ENCODE results near the gene FLOT2.
A peak's percentile ranks its signal among the peaks of the same experiment; 100 is the strongest.
"Not testable (repeated sequence)": the region's sequence is repeated elsewhere in the genome, so short reads cannot be mapped to it uniquely, and the experiment has no call there.

Gene FLOT2

DNA sequence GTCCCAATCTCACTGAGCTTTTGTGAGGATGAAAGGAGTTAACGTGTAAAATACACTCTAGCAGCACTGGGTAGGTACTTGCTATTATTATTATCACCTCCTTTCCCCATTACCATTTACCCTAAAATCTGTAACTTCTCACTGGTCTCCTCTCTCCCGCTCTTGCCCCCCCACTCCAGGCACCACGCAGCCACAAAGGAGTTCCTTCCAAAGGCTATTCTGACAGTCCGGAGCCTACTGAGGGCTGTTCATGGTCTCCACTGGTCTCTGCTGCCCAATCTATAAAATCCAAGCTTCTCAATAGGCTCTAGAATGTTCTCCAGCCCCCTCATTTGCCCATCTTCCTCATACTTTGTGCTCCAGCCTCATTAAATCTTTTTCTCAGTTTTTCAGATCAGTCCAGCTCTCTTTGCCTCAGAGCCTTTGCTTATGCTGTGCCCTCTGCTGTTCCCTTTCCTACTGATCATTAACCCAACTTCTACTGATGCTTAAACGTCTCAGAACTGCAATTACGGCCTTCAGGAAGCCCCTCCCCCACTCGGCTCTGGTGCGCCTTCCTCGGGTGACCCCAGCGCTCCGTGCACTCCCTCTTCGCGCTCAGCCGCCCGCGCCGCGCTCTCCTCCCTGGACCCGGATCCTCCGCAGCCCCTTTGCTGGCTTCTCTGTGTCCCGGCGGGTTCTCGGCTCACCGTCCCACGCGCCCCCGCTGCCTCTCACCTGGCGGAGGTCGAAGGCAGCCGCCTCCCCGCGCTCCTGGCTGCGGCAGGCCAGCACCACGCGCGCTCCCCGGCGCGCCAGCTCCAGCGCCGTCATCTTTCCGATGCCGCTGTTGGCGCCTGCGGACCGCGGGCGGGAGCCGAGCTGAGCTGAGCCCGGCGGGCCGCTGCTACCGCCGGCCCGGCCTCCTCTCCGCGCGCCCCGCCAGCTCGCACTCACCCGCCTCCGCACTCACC is 4.6 kb upstream of the FLOT2 start:
- Histone ChIP-seq H3K4me3 (ENCODE audit: low read length) (peak overlapping the region; percentile 77), H3K9me3 (ENCODE audit: insufficient read depth, low read depth, low read length) (no peaks in the 10 kb centered on the region), H3K27ac (ENCODE audit: low read length) (no peak overlapping the region), H3K36me3 (ENCODE audit: insufficient read depth, low read depth, low read length) (peaks cover 33% of the 10 kb centered on the region), H3K4me1 (ENCODE audit: insufficient read depth, low read length) (peaks cover 10% of the 10 kb centered on the region; the same call in 1 of the 2 replicates), H3K27me3 (ENCODE audit: insufficient read depth, low read length) (peaks cover 6% of the 10 kb centered on the region; the same call in 1 of the 2 replicates), H3K9ac (ENCODE audit: low read depth, low read length) (peak overlapping the region; percentile 91)

DNA sequence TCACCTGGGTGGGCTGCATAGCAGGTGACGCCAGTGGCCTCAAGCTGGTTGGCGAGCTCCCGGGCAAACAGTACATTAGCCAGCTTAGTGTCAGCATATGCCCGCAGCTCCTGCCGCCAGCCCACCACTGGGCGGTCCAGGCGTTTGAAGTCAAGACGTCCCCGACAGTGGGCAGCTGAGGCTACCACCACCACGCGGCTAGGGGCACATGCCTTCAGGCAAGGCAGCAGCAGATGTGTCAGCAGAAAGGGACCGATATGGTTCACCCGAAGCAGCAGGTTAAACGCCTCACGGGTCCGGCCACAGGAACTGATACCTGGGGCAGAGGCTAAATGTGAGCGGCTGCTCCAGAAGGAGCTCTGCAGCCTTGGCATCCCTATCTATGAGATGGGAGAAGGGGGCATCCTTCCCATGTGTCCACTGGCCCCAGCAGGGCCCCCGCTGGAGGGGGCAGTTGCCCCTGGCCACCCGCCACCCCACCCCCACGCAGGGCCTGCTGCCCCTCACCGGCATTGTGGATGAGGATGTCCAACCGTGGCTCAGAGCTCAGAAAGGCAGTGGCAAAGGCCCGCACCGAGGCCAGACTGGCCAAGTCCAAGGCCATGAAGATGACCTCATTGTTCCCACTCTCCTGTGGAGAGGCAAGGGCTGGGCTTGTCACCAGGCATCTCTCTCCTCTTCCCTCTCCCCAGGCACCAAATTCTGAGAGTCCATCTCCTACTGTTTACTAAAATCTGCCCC is 3.6 kb upstream of the FLOT2 start:
- peak overlapping the region; percentile 91; the same call in 1 of the 2 replicates for H3K9ac ChIP-seq (ENCODE audit: low read depth, low read length)
- H3K27me3 ChIP-seq (ENCODE audit: insufficient read depth, low read length): peaks cover 6% of the 10 kb centered on the region; the same call in 1 of the 2 replicates
- no peaks in the 10 kb centered on the region for H3K9me3 ChIP-seq (ENCODE audit: insufficient read depth, low read depth, low read length)
- peaks cover 14% of the 10 kb centered on the region for H3K4me1 ChIP-seq (ENCODE audit: insufficient read depth, low read length)
- peak overlapping the region; percentile 77 for H3K4me3 ChIP-seq (ENCODE audit: low read length)
- H3K36me3 ChIP-seq (ENCODE audit: insufficient read depth, low read depth, low read length): peaks cover 23% of the 10 kb centered on the region; the same call in 1 of the 2 replicates
- H3K27ac ChIP-seq (ENCODE audit: low read length): no peak overlapping the region

DNA sequence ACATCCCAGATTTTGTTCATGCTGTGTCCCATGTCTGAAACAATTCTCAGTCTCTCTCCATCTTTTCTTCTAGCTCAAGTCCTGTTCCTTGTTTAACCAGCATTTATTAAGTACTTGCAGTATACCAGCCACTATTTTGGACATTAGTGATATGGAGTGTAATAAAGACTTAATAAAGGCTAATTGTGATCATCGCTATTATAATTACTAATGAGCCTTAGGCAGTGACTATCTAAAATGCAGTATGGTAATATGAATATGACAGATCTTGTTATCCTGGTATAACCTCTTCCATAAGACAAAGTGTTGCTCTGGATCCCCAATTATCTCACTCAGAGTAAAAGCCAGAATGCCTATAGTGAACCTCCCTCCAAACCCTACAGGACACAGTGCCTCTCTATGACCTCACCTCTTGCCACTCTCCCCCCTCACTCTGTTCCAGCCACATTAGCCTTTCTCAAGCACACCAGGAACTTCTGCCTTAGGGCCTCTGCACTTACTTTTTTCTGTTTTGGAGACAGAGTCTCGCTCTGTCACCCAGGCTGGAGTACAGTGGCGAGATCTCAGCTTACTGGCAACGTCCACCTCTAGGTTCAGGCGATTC is 1.8 kb upstream of the FLOT2 start:
- Histone ChIP-seq H3K27ac (ENCODE audit: low read length) (no peak overlapping the region), H3K27me3 (ENCODE audit: insufficient read depth, low read length) (peaks cover 6% of the 10 kb centered on the region; the same call in 1 of the 2 replicates), H3K4me3 (ENCODE audit: low read length) (no peak overlapping the region), H3K9ac (ENCODE audit: low read depth, low read length) (no peak overlapping the region), H3K4me1 (ENCODE audit: insufficient read depth, low read length) (peaks cover 15% of the 10 kb centered on the region), H3K36me3 (ENCODE audit: insufficient read depth, low read depth, low read length) (peaks cover 13% of the 10 kb centered on the region; the same call in 1 of the 2 replicates), H3K9me3 (ENCODE audit: insufficient read depth, low read depth, low read length) (no peaks in the 10 kb centered on the region)

DNA sequence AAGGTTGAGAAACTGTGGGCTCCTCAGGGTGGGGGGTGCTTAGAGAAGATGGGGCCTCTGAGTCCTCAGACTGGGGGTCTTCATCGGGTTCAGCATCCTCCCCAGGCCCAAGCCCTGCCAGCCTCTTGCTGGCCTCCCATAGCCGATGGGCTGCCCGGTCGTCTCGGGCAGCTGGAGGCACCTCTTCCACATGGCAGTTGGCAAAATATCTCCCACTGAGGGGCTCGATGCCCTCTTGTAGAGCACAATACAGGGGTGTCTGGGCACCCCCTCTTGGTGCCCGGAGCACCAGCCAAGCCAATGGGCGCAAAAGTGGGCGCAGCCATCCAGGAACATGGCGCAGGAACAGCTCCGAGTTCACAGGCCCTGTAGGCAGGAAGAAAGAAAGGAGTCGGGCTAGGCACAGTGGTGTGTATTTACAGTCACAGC is 1.0 kb upstream of the FLOT2 start:
- H3K27ac ChIP-seq (ENCODE audit: low read length): no peak overlapping the region

DNA sequence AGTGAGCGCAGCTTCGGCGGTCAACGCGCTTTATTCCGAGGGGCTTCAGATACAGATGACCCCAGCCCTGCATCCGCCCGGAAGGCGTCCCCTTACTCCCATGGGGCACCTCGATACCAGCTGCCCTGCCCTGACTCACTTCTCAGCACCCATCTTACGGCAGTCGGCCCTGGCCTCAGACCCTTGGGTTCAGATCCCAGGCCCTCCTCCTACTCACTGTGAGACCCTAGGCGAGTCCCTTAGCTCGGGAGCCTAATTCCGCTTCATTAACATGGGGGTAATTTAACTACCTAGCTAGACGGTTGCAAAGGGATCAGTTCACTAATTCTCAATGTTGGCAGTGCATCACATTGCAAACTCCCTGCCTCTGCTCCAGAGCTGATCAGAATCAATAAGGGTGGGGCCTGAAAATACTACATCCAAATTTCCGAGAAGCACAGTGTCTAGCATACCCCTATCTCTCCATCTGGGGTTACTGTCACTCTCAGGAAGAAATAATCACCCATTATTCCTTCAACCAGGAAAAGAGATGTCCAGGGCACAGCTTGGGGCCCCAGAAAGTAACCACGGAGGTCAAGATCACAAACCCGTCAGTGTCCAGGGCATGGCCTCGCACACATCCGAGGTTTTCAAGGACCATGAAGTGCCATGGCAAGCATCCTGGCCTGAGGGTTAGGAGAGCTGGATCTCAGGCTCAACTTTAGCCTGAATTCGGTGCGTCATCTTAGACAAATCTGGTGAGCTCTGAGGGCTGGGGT is 415 bp upstream of the FLOT2 start:
- Histone ChIP-seq H3K9ac (ENCODE audit: low read depth, low read length) (peak overlapping the region; percentile 93; the same call in 1 of the 2 replicates), H3K27me3 (ENCODE audit: insufficient read depth, low read length) (peaks cover 6% of the 10 kb centered on the region; the same call in 1 of the 2 replicates), H3K4me3 (ENCODE audit: low read length) (peak overlapping the region; percentile 79), H3K9me3 (ENCODE audit: insufficient read depth, low read depth, low read length) (no peaks in the 10 kb centered on the region), H3K4me1 (ENCODE audit: insufficient read depth, low read length) (peaks cover 15% of the 10 kb centered on the region), H3K27ac (ENCODE audit: low read length) (peak overlapping the region; percentile 10), H3K36me3 (ENCODE audit: insufficient read depth, low read depth, low read length) (peaks cover 13% of the 10 kb centered on the region; the same call in 1 of the 2 replicates)

More for the DNA sequence above, 1.0 kb upstream of the FLOT2 start:
- H3K9ac ChIP-seq (ENCODE audit: low read depth, low read length): no peak overlapping the region
- peaks cover 13% of the 10 kb centered on the region; the same call in 1 of the 2 replicates for H3K36me3 ChIP-seq (ENCODE audit: insufficient read depth, low read depth, low read length)
- peaks cover 6% of the 10 kb centered on the region; the same call in 1 of the 2 replicates for H3K27me3 ChIP-seq (ENCODE audit: insufficient read depth, low read length)
- H3K9me3 ChIP-seq (ENCODE audit: insufficient read depth, low read depth, low read length): no peaks in the 10 kb centered on the region
- no peak overlapping the region for H3K4me3 ChIP-seq (ENCODE audit: low read length)
- peaks cover 15% of the 10 kb centered on the region for H3K4me1 ChIP-seq (ENCODE audit: insufficient read depth, low read length)

DNA sequence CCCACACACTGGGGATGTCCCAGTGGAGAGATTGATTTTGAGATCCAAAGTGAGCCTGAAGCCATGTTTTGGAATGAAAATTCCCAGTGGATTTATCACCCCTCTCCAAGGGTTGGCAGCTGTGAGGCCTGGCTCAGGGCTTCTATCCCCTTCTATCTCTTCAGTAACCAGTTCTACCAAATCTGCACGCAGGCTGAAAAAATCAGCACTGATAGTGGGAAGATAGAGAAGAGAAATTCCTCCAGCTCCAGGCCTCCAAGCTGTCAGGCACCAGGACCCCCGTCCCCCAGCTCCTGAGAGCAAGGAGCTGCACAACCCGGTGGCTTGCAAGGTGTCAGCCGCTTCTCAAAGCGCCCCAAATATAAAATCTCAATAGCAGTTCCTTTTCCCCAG is 1.0 kb downstream of the FLOT2 start:
- H3K9ac ChIP-seq (ENCODE audit: low read depth, low read length): peak overlapping the region; percentile 93
- no peaks in the 10 kb centered on the region for H3K9me3 ChIP-seq (ENCODE audit: insufficient read depth, low read depth, low read length)
- no peak overlapping the region for H3K27ac ChIP-seq (ENCODE audit: low read length)
- peaks cover under 1% of the 10 kb centered on the region; the same call in 1 of the 2 replicates for H3K27me3 ChIP-seq (ENCODE audit: insufficient read depth, low read length)
- peak overlapping the region; percentile 79 for H3K4me3 ChIP-seq (ENCODE audit: low read length)
- H3K4me1 ChIP-seq (ENCODE audit: insufficient read depth, low read length): peaks cover 10% of the 10 kb centered on the region
- H3K36me3 ChIP-seq (ENCODE audit: insufficient read depth, low read depth, low read length): peaks cover 13% of the 10 kb centered on the region; the same call in 1 of the 2 replicates

DNA sequence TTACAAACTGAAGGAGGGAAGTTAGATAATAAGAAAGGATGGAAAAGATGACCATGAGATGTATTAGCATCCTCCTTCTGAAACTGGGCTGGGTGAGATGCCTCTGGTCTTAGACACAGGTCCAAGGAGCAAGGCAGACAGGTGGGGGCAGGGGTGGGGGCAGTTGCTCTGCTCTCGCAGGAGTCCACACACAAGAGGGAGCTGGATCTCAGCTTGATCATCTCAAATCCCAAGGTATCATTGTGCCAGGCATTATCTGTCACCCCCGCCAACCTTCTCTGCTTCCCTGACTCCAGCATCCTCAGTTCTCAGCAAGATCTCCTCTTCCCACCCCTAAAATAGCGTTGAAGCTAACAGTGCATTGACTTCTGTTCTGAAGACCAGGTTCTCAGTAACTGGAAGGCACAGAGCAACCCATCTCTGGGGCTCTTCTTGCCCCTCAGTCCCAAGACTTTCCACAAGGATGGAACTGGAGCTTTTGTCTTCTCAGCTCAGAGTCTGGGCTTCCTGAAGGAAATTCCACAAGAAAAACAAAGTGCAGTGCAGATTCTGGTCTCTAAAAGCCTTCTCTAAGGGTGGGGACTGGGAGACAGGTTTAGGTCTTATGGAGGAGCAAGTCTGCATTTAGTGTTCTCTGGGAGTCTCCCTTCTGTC is 1.6 kb downstream of the FLOT2 start:
- H3K4me3 ChIP-seq (ENCODE audit: low read length): peak overlapping the region; percentile 79
- peak overlapping the region; percentile 93 for H3K9ac ChIP-seq (ENCODE audit: low read depth, low read length)
- peaks cover 12% of the 10 kb centered on the region; the same call in 1 of the 2 replicates for H3K36me3 ChIP-seq (ENCODE audit: insufficient read depth, low read depth, low read length)
- H3K9me3 ChIP-seq (ENCODE audit: insufficient read depth, low read depth, low read length): no peaks in the 10 kb centered on the region
- peaks cover 10% of the 10 kb centered on the region for H3K4me1 ChIP-seq (ENCODE audit: insufficient read depth, low read length)
- no peaks in the 10 kb centered on the region for H3K27me3 ChIP-seq (ENCODE audit: insufficient read depth, low read length)
- H3K27ac ChIP-seq (ENCODE audit: low read length): no peak overlapping the region

DNA sequence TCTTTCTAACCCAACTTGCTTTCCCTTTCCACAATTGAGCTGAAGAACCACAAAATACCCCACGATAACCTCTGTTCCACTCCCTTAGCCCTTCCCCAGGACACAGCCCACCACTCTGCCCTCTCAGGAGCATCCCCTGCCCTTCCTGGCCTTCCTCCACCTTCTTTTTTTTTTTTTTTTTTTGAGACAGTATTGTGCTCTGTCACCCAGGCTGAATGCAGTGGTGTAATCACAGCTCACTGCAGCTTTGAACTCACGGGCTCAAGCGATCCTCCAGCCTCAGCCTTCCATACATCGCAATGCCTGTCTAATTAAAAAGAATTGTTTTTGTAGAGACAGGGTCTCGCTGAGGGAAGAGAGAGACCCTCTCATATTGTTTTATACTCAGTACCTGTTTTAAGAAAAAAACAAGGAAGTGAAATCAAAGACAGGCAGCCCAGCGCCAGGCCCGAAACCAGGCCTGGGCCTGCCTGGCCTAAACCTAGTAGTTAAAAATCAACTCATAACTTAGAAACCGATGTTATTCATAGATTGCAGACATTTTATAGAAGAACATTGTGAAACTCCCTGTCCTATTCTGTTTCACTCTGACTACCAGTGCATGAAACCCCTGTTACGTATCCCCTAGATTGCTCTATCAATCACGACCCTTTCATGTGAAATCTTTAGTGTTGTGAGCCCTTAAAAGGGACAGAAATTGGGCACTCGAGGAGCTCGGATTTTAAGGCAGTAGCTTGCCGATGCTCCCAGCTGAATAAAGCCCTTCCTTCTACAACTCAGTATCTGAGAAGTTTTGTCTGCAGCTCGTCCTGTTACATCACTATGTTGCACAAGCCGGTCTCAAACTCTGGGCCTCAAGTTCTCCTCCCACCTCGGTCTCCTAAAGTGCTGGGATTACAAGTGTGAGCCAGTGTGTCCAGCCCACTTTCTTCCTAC is 4.0 kb downstream of the FLOT2 start:
- not testable (repeated sequence) for H3K27ac ChIP-seq (ENCODE audit: low read length)

DNA sequence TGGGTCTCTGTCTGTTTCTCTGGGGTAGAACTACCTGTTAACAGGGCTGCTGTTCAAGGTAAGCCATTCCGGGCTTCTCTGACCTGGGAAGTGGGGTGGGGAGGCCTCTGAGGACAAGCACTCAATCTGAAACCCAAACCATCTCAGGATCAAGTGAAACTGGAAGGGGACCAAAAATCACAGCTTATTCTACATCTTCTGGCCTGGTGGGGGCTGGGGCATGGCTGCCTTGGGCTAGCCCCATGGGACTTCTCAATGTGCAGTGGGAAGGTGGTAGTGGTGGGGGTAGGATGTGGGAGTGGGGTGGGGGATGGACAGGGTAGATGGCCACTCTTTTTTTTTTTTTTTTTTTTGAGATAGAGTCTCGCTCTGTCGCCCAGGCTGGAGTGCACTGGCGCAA is 5.5 kb downstream of the FLOT2 start:
- peaks cover 10% of the 10 kb centered on the region for H3K4me1 ChIP-seq (ENCODE audit: insufficient read depth, low read length)
- H3K9ac ChIP-seq (ENCODE audit: low read depth, low read length): no peak overlapping the region
- no peak overlapping the region for H3K27ac ChIP-seq (ENCODE audit: low read length)
- no peaks in the 10 kb centered on the region for H3K36me3 ChIP-seq (ENCODE audit: insufficient read depth, low read depth, low read length)
- no peaks in the 10 kb centered on the region for H3K27me3 ChIP-seq (ENCODE audit: insufficient read depth, low read length)
- H3K9me3 ChIP-seq (ENCODE audit: insufficient read depth, low read depth, low read length): no peaks in the 10 kb centered on the region
- no peak overlapping the region for H3K4me3 ChIP-seq (ENCODE audit: low read length)

More for the DNA sequence above, 4.0 kb downstream of the FLOT2 start:
- not testable (repeated sequence) for H3K36me3 ChIP-seq (ENCODE audit: insufficient read depth, low read depth, low read length); H3K27me3 ChIP-seq (ENCODE audit: insufficient read depth, low read length); H3K9me3 ChIP-seq (ENCODE audit: insufficient read depth, low read depth, low read length); H3K4me1 ChIP-seq (ENCODE audit: insufficient read depth, low read length); H3K4me3 ChIP-seq (ENCODE audit: low read length); H3K9ac ChIP-seq (ENCODE audit: low read depth, low read length)

DNA sequence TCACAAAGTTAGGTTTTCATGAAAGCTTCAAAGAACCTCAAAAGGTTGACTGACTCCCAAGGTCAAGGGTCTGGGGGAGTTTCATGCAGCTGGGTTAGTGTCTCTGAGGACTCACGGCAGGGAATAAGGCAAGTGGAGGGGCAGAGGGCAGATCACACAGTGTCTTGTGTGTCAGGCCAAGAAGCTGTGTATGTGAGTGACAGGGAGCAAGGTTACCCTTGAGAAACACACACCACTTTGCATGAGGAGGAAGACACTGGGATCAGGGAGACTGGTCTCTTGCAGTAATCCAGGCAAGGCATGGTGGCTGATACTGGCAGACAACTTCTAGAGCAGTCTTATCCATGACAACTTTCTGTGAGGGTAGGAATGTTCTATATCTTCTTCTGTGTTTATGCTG is 6.3 kb downstream of the FLOT2 start:
- no peaks in the 10 kb centered on the region for H3K36me3 ChIP-seq (ENCODE audit: insufficient read depth, low read depth, low read length)
- H3K27ac ChIP-seq (ENCODE audit: low read length): no peak overlapping the region
- peaks cover 6% of the 10 kb centered on the region for H3K4me1 ChIP-seq (ENCODE audit: insufficient read depth, low read length)

More for the DNA sequence above, 6.3 kb downstream of the FLOT2 start:
- no peak overlapping the region for H3K9ac ChIP-seq (ENCODE audit: low read depth, low read length)
- no peaks in the 10 kb centered on the region for H3K27me3 ChIP-seq (ENCODE audit: insufficient read depth, low read length)
- H3K9me3 ChIP-seq (ENCODE audit: insufficient read depth, low read depth, low read length): no peaks in the 10 kb centered on the region
- H3K4me3 ChIP-seq (ENCODE audit: low read length): no peak overlapping the region

Measured in iPS-20b (cell line).